ENCODE measurements around the gene SIMC1.
A peak's percentile ranks its signal among the peaks of the same experiment; 100 is the strongest.

Gene SIMC1

GRCh38 chr5:176383961-176384360 is 145.7 kb downstream of the SIMC1 start:
- H3K4me1 ChIP-seq, result no peaks in the 10 kb centered on the region
- no peaks in the 10 kb centered on the region for H3K9me3 ChIP-seq
- H3K4me3 ChIP-seq (ENCODE audit: low read depth, low read length), result no peak overlapping the region
- H3K27me3 ChIP-seq, result no peaks in the 10 kb centered on the region
- DNase-seq, result no peak
- peaks cover 66% of the 10 kb centered on the region for H3K36me3 ChIP-seq
- TF ChIP-seq CTCF (IDR thresholded peaks at IDR 0.05; ENCODE audit: low read depth, low read length), result no peak

GRCh38 chr5:176384366-176384930 is 146.2 kb downstream of the SIMC1 start:
- Histone ChIP-seq H3K4me3 (ENCODE audit: low read depth, low read length) (no peak overlapping the region), H3K4me1 (no peaks in the 10 kb centered on the region), H3K27me3 (no peaks in the 10 kb centered on the region), H3K36me3 (peaks cover 66% of the 10 kb centered on the region), H3K9me3 (no peaks in the 10 kb centered on the region)
- DNase-seq, result no peak
- no peak for TF ChIP-seq CTCF (IDR thresholded peaks at IDR 0.05; ENCODE audit: low read depth, low read length)

- no peaks in the 10 kb centered on the region for H3K4me1 ChIP-seq
- no peaks in the 10 kb centered on the region for H3K27me3 ChIP-seq
- DNase-seq, result no peak
- H3K9me3 ChIP-seq, result no peaks in the 10 kb centered on the region
- H3K36me3 ChIP-seq, result peaks cover 66% of the 10 kb centered on the region
- H3K4me3 ChIP-seq (ENCODE audit: low read depth, low read length), result no peak overlapping the region
- no peak for TF ChIP-seq CTCF (IDR thresholded peaks at IDR 0.05; ENCODE audit: low read depth, low read length)
Measured at GRCh38 chr5:176384991-176385390, 146.8 kb downstream of the SIMC1 start.

- Histone ChIP-seq H3K9me3 (no peaks in the 10 kb centered on the region), H3K4me1 (no peaks in the 10 kb centered on the region), H3K27me3 (no peaks in the 10 kb centered on the region), H3K36me3 (peaks cover 73% of the 10 kb centered on the region), H3K4me3 (ENCODE audit: low read depth, low read length) (peak overlapping the region; percentile 100)
- no peak for TF ChIP-seq CTCF (IDR thresholded peaks at IDR 0.05; ENCODE audit: low read depth, low read length)
- no peak for DNase-seq
Measured at GRCh38 chr5:176386491-176386890, 148.3 kb downstream of the SIMC1 start.

GRCh38 chr5:176387384-176387925 is 149.2 kb downstream of the SIMC1 start:
- TF ChIP-seq CTCF (IDR thresholded peaks at IDR 0.05; ENCODE audit: low read depth, low read length), result no peak
- H3K36me3 ChIP-seq, result peaks cover 73% of the 10 kb centered on the region
- H3K9me3 ChIP-seq, result no peaks in the 10 kb centered on the region
- no peaks in the 10 kb centered on the region for H3K4me1 ChIP-seq
- no peak for DNase-seq
- H3K27me3 ChIP-seq, result no peaks in the 10 kb centered on the region
- peak overlapping the region; percentile 100 for H3K4me3 ChIP-seq (ENCODE audit: low read depth, low read length)

GRCh38 chr5:176388003-176388443 is 149.8 kb downstream of the SIMC1 start:
- Histone ChIP-seq H3K4me1 (no peaks in the 10 kb centered on the region), H3K36me3 (peaks cover 70% of the 10 kb centered on the region)
- DNase-seq, result peak; percentile 38

More at GRCh38 chr5:176388003-176388443, 149.8 kb downstream of the SIMC1 start:
- Histone ChIP-seq H3K27me3 (no peaks in the 10 kb centered on the region), H3K4me3 (ENCODE audit: low read depth, low read length) (peak overlapping the region; percentile 100), H3K9me3 (no peaks in the 10 kb centered on the region)
- no peak for TF ChIP-seq CTCF (IDR thresholded peaks at IDR 0.05; ENCODE audit: low read depth, low read length)
